HG02840 (cell line): ENCODE results near the gene HOGA1.
"Not testable (repeated sequence)": the region's sequence is repeated elsewhere in the genome, so short reads cannot be mapped to it uniquely, and the experiment has no call there.

Experiments used
- ATAC-seq: cut with Tn5 transposase; IDR thresholded peaks from one replicate; pipeline ENCODE4 v1.9.1; 2021; ENCODE audit warnings: mild to moderate bottlenecking, moderate library complexity, moderate number of reproducible peaks; ENCODE audit not compliant: unreplicated experiment, low FRiP score

Gene HOGA1

GRCh38 chr10:97642471-97643159 lies 58.4 kb downstream of the HOGA1 start:
- not testable (repeated sequence) for ATAC-seq

- ATAC-seq: no peak
These were observed 59.3 kb downstream of the HOGA1 start for GRCh38 chr10:97643441-97643985.

- ATAC-seq: no peak
These were observed 60.7 kb downstream of the HOGA1 start for GRCh38 chr10:97644936-97645335.

DNA sequence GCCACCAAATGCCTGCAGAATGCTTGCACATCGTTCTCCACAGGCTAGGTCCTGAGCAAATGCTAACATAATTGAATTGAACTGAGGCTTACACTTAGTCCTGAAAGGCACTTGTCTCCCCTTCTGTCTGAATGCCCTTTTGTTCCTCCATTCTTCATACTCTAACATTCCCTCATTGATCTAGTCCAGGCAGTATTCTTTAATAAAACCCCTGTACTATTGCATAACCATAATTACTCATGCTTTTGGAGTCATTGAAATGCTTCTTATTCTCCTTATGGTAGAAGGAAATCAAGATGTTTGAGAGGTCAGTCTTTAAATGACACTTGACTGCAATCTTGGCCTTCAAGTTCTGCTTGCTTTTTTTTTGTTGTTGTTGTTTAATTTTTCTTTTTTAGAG lies 63.4 kb downstream of the HOGA1 start:
- no peak for ATAC-seq

DNA sequence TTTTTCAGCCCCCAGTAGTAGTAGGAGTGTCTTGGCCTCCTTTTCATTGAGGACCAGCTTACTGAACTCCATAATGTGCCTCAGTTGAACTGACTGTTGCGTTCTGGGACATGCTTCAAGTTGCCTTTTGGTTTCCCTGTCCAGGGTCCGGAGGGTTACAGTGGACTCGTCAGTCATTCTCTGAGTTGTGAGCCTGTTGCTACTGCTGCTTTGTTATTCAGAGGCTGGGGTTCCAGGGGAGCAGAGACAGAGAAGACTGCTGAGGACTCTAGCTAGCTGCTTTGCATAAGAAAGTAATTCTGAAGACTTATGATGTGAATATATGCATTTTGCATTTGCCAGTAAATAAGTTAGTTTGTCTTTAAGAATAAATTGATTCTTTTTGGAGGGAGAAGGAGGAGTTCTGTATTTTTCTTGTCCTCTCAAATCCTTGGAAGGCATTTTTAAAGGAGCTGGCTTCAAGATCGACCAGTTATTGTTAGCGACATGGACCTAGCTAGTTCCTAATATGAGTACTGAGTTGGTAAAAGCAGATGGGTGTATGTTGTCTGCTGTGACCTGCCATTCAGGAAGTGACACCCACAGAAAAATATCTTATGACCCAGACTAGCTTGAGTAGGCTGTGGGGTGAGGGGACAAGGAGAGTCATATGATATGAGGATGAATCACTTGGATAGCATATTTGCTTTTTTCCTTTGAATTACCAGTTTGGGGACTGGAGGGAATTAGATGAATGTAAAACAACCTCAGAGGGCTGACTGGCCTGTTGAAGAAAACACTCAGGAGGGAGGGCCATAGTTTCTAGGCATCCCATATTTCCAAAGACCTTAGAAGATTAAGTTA lies 64.6 kb downstream of the HOGA1 start:
- no peak for ATAC-seq

DNA sequence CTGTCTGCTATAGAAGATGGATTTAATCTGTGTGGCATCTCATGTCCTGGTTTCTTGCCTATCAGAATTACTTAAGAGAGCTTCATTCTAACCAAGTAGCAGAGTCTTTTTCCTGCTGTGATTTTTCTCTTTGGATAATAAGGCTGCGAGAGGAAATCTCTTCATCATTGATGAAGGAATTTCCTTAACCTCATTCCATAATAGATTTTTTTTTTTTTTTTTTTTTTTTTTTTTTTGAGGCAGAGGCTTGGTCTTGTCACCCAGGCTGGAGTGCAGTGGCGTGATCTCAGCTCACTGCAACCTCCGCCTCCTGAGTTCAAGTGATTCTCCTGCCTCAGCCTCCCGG lies 65.2 kb downstream of the HOGA1 start:
- ATAC-seq: not testable (repeated sequence)

DNA sequence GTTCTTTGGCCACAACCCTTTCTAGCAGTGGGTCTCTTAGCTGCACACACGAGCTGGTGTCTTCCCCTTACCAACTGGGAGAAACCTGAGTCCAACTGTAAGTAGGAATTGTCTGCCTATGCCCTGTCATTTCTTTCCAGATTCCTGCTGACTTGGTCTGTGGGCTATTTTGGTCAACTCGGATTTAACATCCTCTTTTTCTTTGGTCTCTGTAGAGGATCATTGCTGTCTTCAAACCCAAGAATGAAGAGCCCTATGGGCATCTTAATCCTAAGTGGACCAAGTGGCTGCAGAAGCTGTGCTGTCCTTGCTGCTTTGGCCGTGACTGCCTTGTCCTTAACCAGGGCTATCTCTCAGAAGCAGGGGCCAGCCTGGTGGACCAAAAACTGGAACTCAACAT lies 66.5 kb downstream of the HOGA1 start:
- no peak for ATAC-seq

GRCh38 chr10:97651773-97652172 lies 67.6 kb downstream of the HOGA1 start:
- ATAC-seq: no peak

- no peak for ATAC-seq
These were observed 72.6 kb downstream of the HOGA1 start for GRCh38 chr10:97656777-97657176.

- no peak for ATAC-seq
These were observed 75.4 kb downstream of the HOGA1 start for GRCh38 chr10:97659589-97659988.
